ENCODE measurements around the gene ANAPC2.

GRCh38 chr9:137192859-137193258 lies 4.5 kb upstream of the ANAPC2 start:
- TF ChIP-seq, protein P1, sequence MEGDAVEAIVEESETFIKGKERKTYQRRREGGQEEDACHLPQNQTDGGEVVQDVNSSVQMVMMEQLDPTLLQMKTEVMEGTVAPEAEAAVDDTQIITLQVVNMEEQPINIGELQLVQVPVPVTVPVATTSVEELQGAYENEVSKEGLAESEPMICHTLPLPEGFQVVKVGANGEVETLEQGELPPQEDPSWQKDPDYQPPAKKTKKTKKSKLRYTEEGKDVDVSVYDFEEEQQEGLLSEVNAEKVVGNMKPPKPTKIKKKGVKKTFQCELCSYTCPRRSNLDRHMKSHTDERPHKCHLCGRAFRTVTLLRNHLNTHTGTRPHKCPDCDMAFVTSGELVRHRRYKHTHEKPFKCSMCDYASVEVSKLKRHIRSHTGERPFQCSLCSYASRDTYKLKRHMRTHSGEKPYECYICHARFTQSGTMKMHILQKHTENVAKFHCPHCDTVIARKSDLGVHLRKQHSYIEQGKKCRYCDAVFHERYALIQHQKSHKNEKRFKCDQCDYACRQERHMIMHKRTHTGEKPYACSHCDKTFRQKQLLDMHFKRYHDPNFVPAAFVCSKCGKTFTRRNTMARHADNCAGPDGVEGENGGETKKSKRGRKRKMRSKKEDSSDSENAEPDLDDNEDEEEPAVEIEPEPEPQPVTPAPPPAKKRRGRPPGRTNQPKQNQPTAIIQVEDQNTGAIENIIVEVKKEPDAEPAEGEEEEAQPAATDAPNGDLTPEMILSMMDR (IDR thresholded peaks at IDR 0.05): no peak
- TF ChIP-seq POLR2A (IDR thresholded peaks at IDR 0.05) (no peak), EP300 (IDR thresholded peaks at IDR 0.05) (no peak)

Measured in ovary (tissue), 3 donors.